ENCODE measurements around the gene CBS.

Gene CBS

GRCh38 chr21:43034826-43035225 lies 40.8 kb downstream of the CBS start:
- TF ChIP-seq, protein P1, sequence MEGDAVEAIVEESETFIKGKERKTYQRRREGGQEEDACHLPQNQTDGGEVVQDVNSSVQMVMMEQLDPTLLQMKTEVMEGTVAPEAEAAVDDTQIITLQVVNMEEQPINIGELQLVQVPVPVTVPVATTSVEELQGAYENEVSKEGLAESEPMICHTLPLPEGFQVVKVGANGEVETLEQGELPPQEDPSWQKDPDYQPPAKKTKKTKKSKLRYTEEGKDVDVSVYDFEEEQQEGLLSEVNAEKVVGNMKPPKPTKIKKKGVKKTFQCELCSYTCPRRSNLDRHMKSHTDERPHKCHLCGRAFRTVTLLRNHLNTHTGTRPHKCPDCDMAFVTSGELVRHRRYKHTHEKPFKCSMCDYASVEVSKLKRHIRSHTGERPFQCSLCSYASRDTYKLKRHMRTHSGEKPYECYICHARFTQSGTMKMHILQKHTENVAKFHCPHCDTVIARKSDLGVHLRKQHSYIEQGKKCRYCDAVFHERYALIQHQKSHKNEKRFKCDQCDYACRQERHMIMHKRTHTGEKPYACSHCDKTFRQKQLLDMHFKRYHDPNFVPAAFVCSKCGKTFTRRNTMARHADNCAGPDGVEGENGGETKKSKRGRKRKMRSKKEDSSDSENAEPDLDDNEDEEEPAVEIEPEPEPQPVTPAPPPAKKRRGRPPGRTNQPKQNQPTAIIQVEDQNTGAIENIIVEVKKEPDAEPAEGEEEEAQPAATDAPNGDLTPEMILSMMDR (conservative IDR thresholded peaks at IDR 0.05; ENCODE audit: low read depth, low read length) = no peak
- H3K4me3 ChIP-seq (ENCODE audit: low read length) = no peak overlapping the region
- no peak for DNase-seq (ENCODE audit: low read depth)

- TF ChIP-seq, protein P1 (conservative IDR thresholded peaks at IDR 0.05; ENCODE audit: low read depth, low read length) = no peak
- no peak overlapping the region for H3K4me3 ChIP-seq (ENCODE audit: low read length)
- peak; percentile 71 for DNase-seq (ENCODE audit: low read depth)
These were observed 41.5 kb downstream of the CBS start for GRCh38 chr21:43034101-43034500.

GRCh38 chr21:43031121-43031619 lies 44.5 kb downstream of the CBS start:
- TF ChIP-seq, protein P1 (conservative IDR thresholded peaks at IDR 0.05; ENCODE audit: low read depth, low read length) = no peak
- H3K4me3 ChIP-seq (ENCODE audit: low read length) = no peak overlapping the region
- no peak for DNase-seq (ENCODE audit: low read depth)

DNA sequence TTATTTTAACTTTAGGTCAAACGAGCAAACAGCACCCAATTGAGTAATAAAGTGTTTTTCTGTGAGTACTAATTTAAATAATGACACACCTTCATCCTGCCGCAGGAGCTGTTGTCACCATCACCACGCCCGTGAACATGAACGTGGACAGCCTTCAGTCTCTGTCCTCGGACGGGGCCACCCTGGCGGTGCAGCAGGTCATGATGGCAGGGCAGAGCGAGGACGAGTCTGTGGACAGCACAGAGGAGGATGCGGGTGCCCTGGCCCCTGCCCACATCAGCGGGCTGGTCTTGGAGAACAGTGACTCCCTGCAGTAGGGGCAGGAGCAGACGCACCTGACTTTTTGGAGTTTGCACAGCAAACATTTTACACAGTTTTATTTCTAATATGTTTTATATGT lies 45.9 kb downstream of the CBS start:
- TF ChIP-seq, protein P1 (conservative IDR thresholded peaks at IDR 0.05; ENCODE audit: low read depth, low read length) = no peak
- no peak for DNase-seq (ENCODE audit: low read depth)
- H3K4me3 ChIP-seq (ENCODE audit: low read length) = no peak overlapping the region

DNA sequence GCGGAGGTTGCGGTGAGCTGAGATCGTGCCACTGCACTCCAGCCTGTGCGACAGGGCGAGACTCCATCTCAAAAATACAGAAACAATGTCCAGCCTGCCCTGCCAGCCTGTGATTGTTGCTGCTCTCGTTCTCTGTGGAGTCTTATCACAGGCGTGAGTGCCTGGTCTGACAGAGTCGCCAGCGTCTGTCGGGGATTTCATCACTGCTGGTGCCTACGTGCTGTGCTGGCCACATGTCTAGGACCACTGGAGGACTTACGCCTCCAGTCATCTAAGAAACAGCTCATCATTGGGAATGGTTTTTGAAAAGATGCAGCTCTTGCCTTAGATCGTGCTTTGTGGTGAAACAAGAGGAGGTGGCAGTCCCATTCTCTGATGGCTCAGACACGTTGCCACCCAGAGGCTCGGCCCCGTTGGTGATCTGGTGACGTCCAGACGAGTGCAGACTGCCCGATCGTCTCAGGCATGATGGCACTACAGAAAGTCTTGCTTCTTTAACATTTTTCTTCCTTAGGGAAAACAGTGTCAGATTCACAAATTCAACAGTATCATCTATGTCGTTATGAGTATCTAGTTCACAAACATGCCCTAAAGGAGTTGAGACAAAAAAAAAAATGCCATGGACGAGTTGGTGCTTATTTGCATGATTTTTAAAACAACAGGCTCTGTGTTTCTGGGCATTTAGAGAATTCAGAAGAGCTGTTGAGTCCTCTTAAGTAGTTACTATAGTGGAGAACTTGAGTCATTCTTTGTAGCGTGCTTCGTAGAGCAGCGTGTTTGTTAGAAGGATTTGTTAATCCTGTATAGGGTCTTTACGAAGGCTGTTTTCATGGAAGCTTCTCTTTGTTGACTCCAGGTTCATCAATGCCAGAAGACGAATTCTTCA lies 47.5 kb downstream of the CBS start:
- no peak overlapping the region for H3K4me3 ChIP-seq (ENCODE audit: low read length)
- TF ChIP-seq, protein P1 (conservative IDR thresholded peaks at IDR 0.05; ENCODE audit: low read depth, low read length) = no peak

GRCh38 chr21:43025636-43026180 lies 49.9 kb downstream of the CBS start:
- TF ChIP-seq, protein P1 (conservative IDR thresholded peaks at IDR 0.05; ENCODE audit: low read depth, low read length) = no peak
- peak; percentile 98 for DNase-seq (ENCODE audit: low read depth)
- peak overlapping the region; percentile 11 for H3K4me3 ChIP-seq (ENCODE audit: low read length)

More for the DNA sequence above, 47.5 kb downstream of the CBS start:
- no peak for DNase-seq (ENCODE audit: low read depth)

Measured in retinal pigment epithelial cell (primary cell).